Stimulated activated CD8-positive, alpha-beta memory T cell treated with anti-CD3 and anti-CD28 coated beads, Interleukin-15, amount 100 ng/mL, for 48 hours (primary cell): Measurements from ENCODE around the gene DAZL.

Experiments used
- DNase-seq, 2 donors: peaks; one replicate each; pipeline ENCODE4 v3.0.0-alpha.2; 2020; ENCODE audit warnings: low read depth in 2 of 2

The DAZL gene

GRCh38 chr3:16595778-16596177 is 9.4 kb downstream of the DAZL start:
- DNase-seq: no peak

GRCh38 chr3:16589867-16590624 is 15.2 kb downstream of the DAZL start:
- no peak for DNase-seq

GRCh38 chr3:16589120-16589519 is 16.1 kb downstream of the DAZL start:
- no peak for DNase-seq

- no peak for DNase-seq
Measured at GRCh38 chr3:16587681-16588060, 17.6 kb downstream of the DAZL start.

- no peak for DNase-seq
Measured at GRCh38 chr3:16587047-16587680, 18.1 kb downstream of the DAZL start.

- DNase-seq: no peak
Measured at GRCh38 chr3:16584880-16585279, 20.3 kb downstream of the DAZL start.

GRCh38 chr3:16583551-16583950 is 21.7 kb downstream of the DAZL start:
- DNase-seq: no peak

GRCh38 chr3:16570113-16570512 is 35.1 kb downstream of the DAZL start:
- DNase-seq: no peak

- no peak for DNase-seq
Measured at GRCh38 chr3:16568532-16568931, 36.7 kb downstream of the DAZL start.

- DNase-seq: no peak
Measured at GRCh38 chr3:16568115-16568514, 37.1 kb downstream of the DAZL start.

GRCh38 chr3:16559653-16560365 is 45.4 kb downstream of the DAZL start:
- no peak for DNase-seq

GRCh38 chr3:16554126-16554525 is 51.1 kb downstream of the DAZL start:
- DNase-seq: no peak

GRCh38 chr3:16552757-16553156 is 52.5 kb downstream of the DAZL start:
- no peak for DNase-seq

GRCh38 chr3:16551342-16551976 is 53.8 kb downstream of the DAZL start:
- no peak for DNase-seq

GRCh38 chr3:16550676-16551341 is 54.4 kb downstream of the DAZL start:
- DNase-seq: peak; percentile 50 to 56

- DNase-seq: no peak
Measured at GRCh38 chr3:16550305-16550675, 54.9 kb downstream of the DAZL start.

GRCh38 chr3:16548721-16549120 is 56.5 kb downstream of the DAZL start:
- no peak for DNase-seq

GRCh38 chr3:16547561-16548357 is 57.5 kb downstream of the DAZL start:
- no peak for DNase-seq

GRCh38 chr3:16546186-16547010 is 58.8 kb downstream of the DAZL start:
- DNase-seq: no peak
